Hepatocyte (in vitro differentiated cells): ENCODE measurements around the gene EPC1.

Experiments
- CTCF ChIP-seq: fragments of 200-600 bp; sonication (generic); IDR thresholded peaks from 2 replicates; pipeline ENCODE4 v1.5.1; 2016; ENCODE audit warnings: antibody characterized with exemption, mild to moderate bottlenecking; ENCODE audit not compliant: poor library complexity
- EZH2 ChIP-seq: fragments of 200-600 bp; sonication (generic); IDR thresholded peaks from 2 replicates; pipeline ENCODE4 v1.6.1; 2016; ENCODE audit warnings: antibody characterized with exemption, mild to moderate bottlenecking, borderline replicate concordance

DNA sequence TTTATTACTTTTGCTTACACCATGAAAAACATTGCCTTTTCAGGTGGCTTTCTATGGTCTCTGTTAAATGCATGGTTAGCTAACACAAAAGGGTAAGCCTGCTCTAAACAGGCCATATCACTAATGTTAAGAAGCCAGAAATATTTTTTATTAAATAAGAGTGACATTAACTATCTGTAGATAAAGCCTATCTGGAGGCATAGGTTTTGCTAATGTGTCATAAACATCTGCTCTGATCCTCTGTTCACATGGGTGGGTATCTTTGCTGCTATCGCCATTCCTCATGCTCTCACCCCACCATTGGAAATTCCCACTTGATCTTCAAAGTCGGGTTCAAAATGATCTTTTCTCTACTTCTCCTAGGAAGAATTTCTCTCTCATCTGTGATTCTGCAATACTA lies 32.4 kb downstream of the EPC1 start:
- TF ChIP-seq CTCF (no peak), EZH2 (no peak)
